Measurements from ENCODE around the gene NT5C2. TPM values are rescaled to one million over a fixed set of nuclear protein-coding genes. Genes with fewer than 3 reads are reported as not detected.
"Not testable (repeated sequence)": the region's sequence is repeated elsewhere in the genome, so short reads cannot be mapped to it uniquely, and the experiment has no call there.

NT5C2 gene
- total and polyA plus RNA-seq, 2 donors (not counting 3 experiments of a cell fraction or from before 2014, with no cell fraction given), result 47.2 to 69.9 TPM

GRCh38 chr10:103144041-103144440, 49.0 kb downstream of the NT5C2 start:
- peaks cover 20% of the 10 kb centered on the region for H3K79me2 ChIP-seq (ENCODE audit: control insufficient read depth, insufficient read depth, low read length)
- intact Hi-C loops (cut with micrococcal nuclease), result no loop called here
- dilution Hi-C loops (cut with MboI; ENCODE audit: extremely low pct_ligation_motif_present, low sequenced_read_pairs), result no loop called here
- H3K9ac ChIP-seq (replicated peaks; ENCODE audit: extremely low read depth, insufficient read depth, low read length), result no peak overlapping the region
- no peak for DNase-seq (ENCODE audit: low read depth, low spot score)
- TF ChIP-seq POLR2A (IDR thresholded peaks at IDR 0.05; ENCODE audit: low read depth, low read length) (no peak), GATA2 (IDR thresholded peaks at IDR 0.05; ENCODE audit: insufficient read depth, insufficient read length, low read depth, low read length) (no peak), EZH2 (IDR thresholded peaks at IDR 0.05; ENCODE audit: borderline replicate concordance, low read depth, low read length, severe bottlenecking) (no peak), MAX (IDR thresholded peaks at IDR 0.05; ENCODE audit: insufficient read depth, insufficient read length) (no peak), CTCF (IDR thresholded peaks at IDR 0.05; ENCODE audit: extremely low read depth in 1 of 2, insufficient read depth in 1 of 2, low read depth in 1 of 2, low read length in 2 of 2) (no peak), JUN (IDR thresholded peaks at IDR 0.05; ENCODE audit: borderline replicate concordance, insufficient read depth, insufficient read length, low read depth) (no peak), FOS (IDR thresholded peaks at IDR 0.05; ENCODE audit: borderline replicate concordance, insufficient read depth, low read length) (no peak), MYC (IDR thresholded peaks at IDR 0.05; ENCODE audit: low read depth, low read length) (no peak), POLR2AphosphoS5 (IDR thresholded peaks at IDR 0.05; ENCODE audit: insufficient read depth, low read depth, low read length) (no peak)
- no peaks in the 10 kb centered on the region for H4K20me1 ChIP-seq (replicated peaks; ENCODE audit: control insufficient read depth, extremely low read depth, insufficient read depth, low read length)
- no peak overlapping the region for H3K4me2 ChIP-seq (ENCODE audit: insufficient read depth, low read length)
- no peak for FAIRE-seq
- peaks cover 8% of the 10 kb centered on the region for H3K4me1 ChIP-seq (ENCODE audit: control insufficient read depth, extremely low read depth, insufficient read depth, low read length)
- H3K9me1 ChIP-seq (replicated peaks; ENCODE audit: control insufficient read depth, extremely low read depth, insufficient read depth, low read length), result no peaks in the 10 kb centered on the region
- no peak overlapping the region for H3K4me3 ChIP-seq (replicated peaks in 1 of 3; ENCODE audit: insufficient read depth in 1 of 3, low read depth in 1 of 3, low read length in 3 of 3)
- peaks cover 0 to 2% of the 10 kb centered on the region in 2 experiments for H3K36me3 ChIP-seq (ENCODE audit: control insufficient read depth in 2 of 2, extremely low read depth in 1 of 2, insufficient read depth in 2 of 2, low read length in 2 of 2)
- H3K27me3 ChIP-seq (ENCODE audit: control insufficient read depth in 2 of 2, insufficient read depth in 2 of 2, low read length in 2 of 2), result no peaks in the 10 kb centered on the region
- no peak overlapping the region for H3K27ac ChIP-seq (ENCODE audit: insufficient read depth, low read depth, low read length)
- no peaks in the 10 kb centered on the region for H3K9me3 ChIP-seq (replicated peaks; ENCODE audit: control insufficient read depth, insufficient read depth, low read length)
- CTCF ChIA-PET, result interaction anchor here (0.8 to 1.7 kb wide), 5 partner anchors 9 to 101 kb away, joined by 3 to 6 read pairs (median 4); no protein-coding TSS in a partner anchor
- no TSS peak for BruUV-seq (replicated peaks)
- POLR2A ChIA-PET, result no interaction called here
- H2AFZ ChIP-seq (ENCODE audit: low read depth, low read length), result no peak overlapping the region

- H3K9me3 ChIP-seq (replicated peaks; ENCODE audit: control insufficient read depth, insufficient read depth, low read length); BruUV-seq (replicated peaks); H3K27me3 ChIP-seq (ENCODE audit: control insufficient read depth in 2 of 2, insufficient read depth in 2 of 2, low read length in 2 of 2); H3K36me3 ChIP-seq (ENCODE audit: control insufficient read depth in 2 of 2, extremely low read depth in 1 of 2, insufficient read depth in 2 of 2, low read length in 2 of 2); POLR2A ChIA-PET; H3K4me1 ChIP-seq (ENCODE audit: control insufficient read depth, extremely low read depth, insufficient read depth, low read length); H3K27ac ChIP-seq (ENCODE audit: insufficient read depth, low read depth, low read length); H3K4me2 ChIP-seq (ENCODE audit: insufficient read depth, low read length); H3K4me3 ChIP-seq (replicated peaks in 1 of 3; ENCODE audit: insufficient read depth in 1 of 3, low read depth in 1 of 3, low read length in 3 of 3); H2AFZ ChIP-seq (ENCODE audit: low read depth, low read length); FAIRE-seq; DNase-seq (ENCODE audit: low read depth, low spot score); H4K20me1 ChIP-seq (replicated peaks; ENCODE audit: control insufficient read depth, extremely low read depth, insufficient read depth, low read length); H3K9me1 ChIP-seq (replicated peaks; ENCODE audit: control insufficient read depth, extremely low read depth, insufficient read depth, low read length); intact Hi-C loops (cut with micrococcal nuclease); H3K9ac ChIP-seq (replicated peaks; ENCODE audit: extremely low read depth, insufficient read depth, low read length); dilution Hi-C loops (cut with MboI; ENCODE audit: extremely low pct_ligation_motif_present, low sequenced_read_pairs): not testable (repeated sequence)
- CTCF ChIA-PET, result interaction anchor here (0.6 to 2.2 kb wide), 7 partner anchors 10 to 101 kb away, joined by 3 to 10 read pairs (median 4); no protein-coding TSS in a partner anchor
- peaks cover 20% of the 10 kb centered on the region for H3K79me2 ChIP-seq (ENCODE audit: control insufficient read depth, insufficient read depth, low read length)
These were observed 49.4 kb downstream of the NT5C2 start for GRCh38 chr10:103143641-103144040.

Data from endothelial cell of umbilical vein (primary cell).